ENCODE measurements around the gene FAAP100. TPM values are rescaled to one million over a fixed set of nuclear protein-coding genes. Genes with fewer than 3 reads are reported as not detected.

Gene FAAP100
- total RNA-seq, 1 experiment from 2014 or later, result 39.4 TPM

DNA sequence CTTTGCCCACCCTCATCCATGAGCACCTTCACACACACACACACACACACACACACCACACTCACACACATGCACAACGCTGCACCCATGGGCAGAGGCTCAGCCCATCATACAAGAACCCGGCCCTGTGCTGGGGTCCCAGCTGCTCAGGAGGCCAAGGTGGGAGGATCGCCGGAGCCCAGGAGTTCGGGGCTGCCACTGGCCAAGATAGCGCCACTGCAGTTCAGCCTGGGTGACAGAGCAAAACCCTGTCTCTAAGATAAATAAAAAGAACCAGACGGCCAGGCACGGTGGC, 27.3 kb downstream of the FAAP100 start:
- no TSS peak for BruUV-seq (replicated peaks)
- no peak overlapping the region for H3K27ac Mint-ChIP-seq (ENCODE audit: unreplicated experiment)
- peaks cover 50% of the 10 kb centered on the region for H3K27me3 Mint-ChIP-seq (ENCODE audit: unreplicated experiment)
- CTCF ChIA-PET, result no interaction called here
- peaks cover 35% of the 10 kb centered on the region for H3K36me3 Mint-ChIP-seq (ENCODE audit: insufficient read depth, unreplicated experiment)
- intact Hi-C loops (cut with micrococcal nuclease; ENCODE audit: unreplicated experiment), result no loop called here
- DNase-seq, result no peak
- no peaks in the 10 kb centered on the region for H3K4me1 Mint-ChIP-seq (ENCODE audit: low read depth, unreplicated experiment)
- TF ChIP-seq, protein P1, sequence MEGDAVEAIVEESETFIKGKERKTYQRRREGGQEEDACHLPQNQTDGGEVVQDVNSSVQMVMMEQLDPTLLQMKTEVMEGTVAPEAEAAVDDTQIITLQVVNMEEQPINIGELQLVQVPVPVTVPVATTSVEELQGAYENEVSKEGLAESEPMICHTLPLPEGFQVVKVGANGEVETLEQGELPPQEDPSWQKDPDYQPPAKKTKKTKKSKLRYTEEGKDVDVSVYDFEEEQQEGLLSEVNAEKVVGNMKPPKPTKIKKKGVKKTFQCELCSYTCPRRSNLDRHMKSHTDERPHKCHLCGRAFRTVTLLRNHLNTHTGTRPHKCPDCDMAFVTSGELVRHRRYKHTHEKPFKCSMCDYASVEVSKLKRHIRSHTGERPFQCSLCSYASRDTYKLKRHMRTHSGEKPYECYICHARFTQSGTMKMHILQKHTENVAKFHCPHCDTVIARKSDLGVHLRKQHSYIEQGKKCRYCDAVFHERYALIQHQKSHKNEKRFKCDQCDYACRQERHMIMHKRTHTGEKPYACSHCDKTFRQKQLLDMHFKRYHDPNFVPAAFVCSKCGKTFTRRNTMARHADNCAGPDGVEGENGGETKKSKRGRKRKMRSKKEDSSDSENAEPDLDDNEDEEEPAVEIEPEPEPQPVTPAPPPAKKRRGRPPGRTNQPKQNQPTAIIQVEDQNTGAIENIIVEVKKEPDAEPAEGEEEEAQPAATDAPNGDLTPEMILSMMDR (IDR thresholded peaks at IDR 0.05; ENCODE audit: unreplicated experiment), result no peak
- H3K9me3 Mint-ChIP-seq (ENCODE audit: low read depth, unreplicated experiment), result no peaks in the 10 kb centered on the region
- H3K4me3 Mint-ChIP-seq (ENCODE audit: low read depth, unreplicated experiment), result no peak overlapping the region

DNA sequence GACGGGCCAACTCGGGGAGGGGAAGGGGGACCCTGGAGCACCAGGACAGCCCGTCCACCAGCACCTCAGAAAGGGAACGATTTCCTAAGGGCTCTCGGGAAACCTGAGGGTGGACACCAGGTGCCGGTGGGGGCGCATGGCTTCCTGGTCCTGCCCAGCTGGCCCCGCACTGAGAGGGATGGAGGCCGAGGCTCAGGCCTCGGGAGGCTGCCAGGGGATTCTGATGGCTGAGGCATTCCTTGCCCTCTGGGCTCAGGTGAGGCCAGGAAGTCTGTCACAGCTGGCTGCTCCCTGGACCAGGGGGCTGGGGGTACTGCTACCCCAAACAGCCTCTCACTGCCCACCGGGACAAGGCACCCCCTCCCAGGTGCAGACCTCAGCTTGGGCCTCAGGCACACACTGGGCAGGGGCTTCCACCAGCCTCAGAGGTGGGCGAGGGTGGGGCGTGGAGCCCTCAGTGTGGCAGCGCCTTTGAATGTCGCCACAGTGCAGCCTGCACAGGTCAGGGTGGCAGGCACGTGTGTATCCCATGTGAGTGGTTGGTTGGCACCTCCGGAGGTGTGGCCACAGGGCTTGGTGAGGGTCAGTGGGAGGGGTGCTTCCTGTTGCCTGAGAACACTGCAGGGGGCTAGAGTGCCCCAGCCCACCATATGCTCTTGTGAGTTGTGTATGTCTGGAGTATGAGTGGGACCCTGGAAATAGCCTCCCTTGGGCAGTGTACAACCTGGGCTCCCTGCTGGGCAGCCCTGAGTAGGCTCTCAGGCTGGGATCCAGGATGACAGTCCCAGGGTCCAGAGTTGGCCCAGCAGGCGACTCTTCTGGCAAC, 27.9 kb downstream of the FAAP100 start:
- Mint-ChIP-seq H3K4me3 (ENCODE audit: low read depth, unreplicated experiment) (no peak overlapping the region), H3K27me3 (ENCODE audit: unreplicated experiment) (peaks cover 45% of the 10 kb centered on the region), H3K9me3 (ENCODE audit: low read depth, unreplicated experiment) (no peaks in the 10 kb centered on the region), H3K4me1 (ENCODE audit: low read depth, unreplicated experiment) (no peaks in the 10 kb centered on the region), H3K36me3 (ENCODE audit: insufficient read depth, unreplicated experiment) (peaks cover 37% of the 10 kb centered on the region), H3K27ac (ENCODE audit: unreplicated experiment) (no peak overlapping the region)
- no peak for DNase-seq
- intact Hi-C loops (cut with micrococcal nuclease; ENCODE audit: unreplicated experiment), result no loop called here
- CTCF ChIA-PET, result no interaction called here
- TF ChIP-seq, protein P1 (IDR thresholded peaks at IDR 0.05; ENCODE audit: unreplicated experiment), result no peak
- no TSS peak for BruUV-seq (replicated peaks)

DNA sequence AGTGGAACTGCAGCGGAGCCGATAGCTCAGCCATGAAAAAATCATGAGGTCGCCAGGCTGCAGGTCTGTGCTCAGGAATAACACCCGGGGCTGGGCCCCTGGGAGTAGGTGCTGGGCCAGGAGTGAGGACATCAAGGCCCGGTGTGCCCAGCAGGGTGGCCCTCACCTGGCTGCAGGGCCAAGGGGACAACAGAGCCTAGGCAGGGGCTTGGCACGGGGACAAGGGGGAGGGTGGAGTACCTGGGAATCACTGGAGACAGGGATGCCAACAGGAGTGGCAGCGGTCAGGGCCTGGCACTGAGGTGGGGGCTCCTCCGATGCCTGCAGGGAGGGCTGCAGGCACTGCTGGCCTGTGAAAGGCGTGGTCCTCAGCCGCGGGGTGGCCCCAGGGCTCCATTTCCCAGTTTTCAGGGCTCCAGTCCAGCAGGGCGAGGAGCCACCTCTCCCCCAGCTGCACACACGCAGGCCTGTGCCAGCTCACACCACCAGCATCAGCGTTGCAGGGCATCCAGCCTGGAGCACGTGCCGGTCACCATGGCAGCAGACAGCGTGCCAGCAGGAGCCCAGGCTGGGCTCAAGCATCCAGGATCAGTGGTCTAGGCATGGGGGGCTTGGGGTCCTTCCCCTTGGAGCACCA, 28.6 kb downstream of the FAAP100 start:
- TF ChIP-seq, protein P1 (IDR thresholded peaks at IDR 0.05; ENCODE audit: unreplicated experiment), result no peak
- CTCF ChIA-PET, result no interaction called here
- Mint-ChIP-seq H3K4me1 (ENCODE audit: low read depth, unreplicated experiment) (no peaks in the 10 kb centered on the region), H3K4me3 (ENCODE audit: low read depth, unreplicated experiment) (no peak overlapping the region), H3K36me3 (ENCODE audit: insufficient read depth, unreplicated experiment) (peaks cover 40% of the 10 kb centered on the region), H3K27me3 (ENCODE audit: unreplicated experiment) (peaks cover 38% of the 10 kb centered on the region), H3K9me3 (ENCODE audit: low read depth, unreplicated experiment) (no peaks in the 10 kb centered on the region), H3K27ac (ENCODE audit: unreplicated experiment) (no peak overlapping the region)
- DNase-seq, result no peak
- no TSS peak for BruUV-seq (replicated peaks)
- intact Hi-C loops (cut with micrococcal nuclease; ENCODE audit: unreplicated experiment), result no loop called here

DNA sequence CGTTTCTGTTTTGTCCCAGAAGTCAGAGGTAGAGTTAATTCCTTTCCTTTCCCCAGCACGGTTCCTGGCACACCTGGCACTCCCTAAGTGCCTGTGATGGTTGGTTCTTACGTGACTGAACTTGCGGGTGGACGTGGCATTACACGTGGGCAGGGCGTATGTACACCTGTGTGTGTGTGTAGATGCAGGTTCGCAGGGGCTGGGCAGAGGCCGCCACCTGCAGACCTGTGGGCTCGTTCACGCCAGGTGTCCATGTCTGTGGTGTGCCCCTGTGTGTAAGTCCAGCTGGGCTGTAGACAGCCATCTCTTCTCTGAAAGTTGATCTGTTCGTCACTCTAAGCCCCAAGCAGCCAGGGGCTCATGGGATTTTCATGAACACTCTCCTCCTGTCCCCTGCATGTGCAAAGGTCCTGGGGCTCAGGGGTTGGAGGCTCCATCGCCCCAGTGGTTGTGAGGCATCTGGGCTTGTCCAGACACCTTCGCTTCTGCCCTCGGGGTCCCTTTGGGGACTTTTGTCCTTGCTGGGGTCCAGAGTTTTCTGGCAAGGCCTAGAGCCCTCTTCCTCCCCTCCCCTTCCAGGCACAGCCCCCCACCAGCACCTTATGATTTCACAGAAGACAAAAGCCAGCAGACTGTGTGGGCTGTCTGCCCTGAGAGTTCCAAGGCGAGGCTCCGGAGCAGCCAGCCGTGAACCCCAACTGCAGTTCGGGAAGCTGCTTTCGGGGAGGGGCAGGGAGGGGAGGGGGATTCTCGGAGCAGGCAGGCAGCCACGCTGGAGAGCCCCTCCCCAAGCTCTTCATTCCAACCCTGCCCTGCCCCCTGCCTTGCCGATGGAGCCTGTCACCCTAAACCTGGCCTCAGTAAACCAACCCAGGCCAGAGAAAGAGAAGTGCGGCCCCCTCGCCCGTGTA, 29.4 kb downstream of the FAAP100 start:
- peaks cover 32% of the 10 kb centered on the region for H3K27me3 Mint-ChIP-seq (ENCODE audit: unreplicated experiment)
- no peak overlapping the region for H3K4me3 Mint-ChIP-seq (ENCODE audit: low read depth, unreplicated experiment)
- H3K36me3 Mint-ChIP-seq (ENCODE audit: insufficient read depth, unreplicated experiment), result peaks cover 45% of the 10 kb centered on the region
- TF ChIP-seq, protein P1 (IDR thresholded peaks at IDR 0.05; ENCODE audit: unreplicated experiment), result no peak
- CTCF ChIA-PET, result no interaction called here
- no TSS peak for BruUV-seq (replicated peaks)
- no peaks in the 10 kb centered on the region for H3K9me3 Mint-ChIP-seq (ENCODE audit: low read depth, unreplicated experiment)
- DNase-seq, result no peak
- intact Hi-C loops (cut with micrococcal nuclease; ENCODE audit: unreplicated experiment), result no loop called here
- H3K4me1 Mint-ChIP-seq (ENCODE audit: low read depth, unreplicated experiment), result peaks cover 8% of the 10 kb centered on the region
- no peak overlapping the region for H3K27ac Mint-ChIP-seq (ENCODE audit: unreplicated experiment)
